T-helper 2 cell treated with Interferon-gamma antibody and Interleukin-4, amounts not matched to agents 100 ng/mL and 5 ng/mL, for 36 hours (primary cell): ENCODE data around the gene TSHZ2. TPM values are rescaled to one million over a fixed set of nuclear protein-coding genes. Genes with fewer than 3 reads are reported as not detected.

ENCODE experiments used
- intact Hi-C: fragments of 100-400 bp; cut with micrococcal nuclease; formaldehyde crosslinking; loops from one replicate; pipeline ENCODE4 v1.15.1; 2023
- total RNA-seq: library from RNA; stranded (reverse); gene quantifications from 2 replicates; pipeline ENCODE4 v1.2.3, GENCODE V29; 2022

The TSHZ2 gene
- total RNA-seq, 1 donor from 2014 or later, result 2.5 TPM

DNA sequence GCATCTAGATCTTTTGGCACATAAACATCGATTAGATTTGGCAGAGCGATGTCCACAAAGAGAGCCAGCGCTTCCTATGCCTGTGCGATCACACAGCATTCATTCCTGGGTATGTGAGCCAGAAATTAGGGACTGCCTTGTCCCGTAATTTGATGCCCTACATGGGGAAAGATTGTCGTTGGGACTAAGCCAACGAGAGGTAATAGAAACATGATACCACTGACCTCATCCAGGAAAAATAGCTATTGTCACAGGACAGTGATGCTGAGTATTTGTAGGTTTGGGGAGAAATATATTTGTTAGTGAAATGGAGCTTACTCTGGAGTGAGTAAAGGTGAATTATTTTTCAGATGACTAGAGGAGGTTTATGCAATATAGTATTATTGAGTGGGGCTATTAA is 154.0 kb downstream of the TSHZ2 start:
- intact Hi-C loops, result no loop called here

DNA sequence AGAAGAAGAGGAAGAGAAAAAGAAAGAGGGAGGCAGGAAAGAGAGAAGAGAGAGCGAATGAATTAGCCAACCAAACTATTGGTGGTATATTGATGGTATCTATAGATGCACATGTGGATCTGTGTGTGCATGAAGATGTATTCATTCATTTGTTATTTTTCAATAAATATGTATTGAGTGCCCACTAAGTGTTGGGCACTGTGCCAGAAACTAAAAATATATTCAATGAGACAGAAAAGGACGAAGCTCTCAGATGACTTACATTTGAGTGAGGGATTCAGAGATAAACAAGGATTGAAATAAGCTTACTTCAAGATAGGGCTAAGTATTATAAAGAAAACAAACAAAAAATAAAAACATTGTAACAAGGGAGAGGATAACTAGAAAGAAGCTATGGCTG is 154.9 kb downstream of the TSHZ2 start:
- intact Hi-C loops, result no loop called here

DNA sequence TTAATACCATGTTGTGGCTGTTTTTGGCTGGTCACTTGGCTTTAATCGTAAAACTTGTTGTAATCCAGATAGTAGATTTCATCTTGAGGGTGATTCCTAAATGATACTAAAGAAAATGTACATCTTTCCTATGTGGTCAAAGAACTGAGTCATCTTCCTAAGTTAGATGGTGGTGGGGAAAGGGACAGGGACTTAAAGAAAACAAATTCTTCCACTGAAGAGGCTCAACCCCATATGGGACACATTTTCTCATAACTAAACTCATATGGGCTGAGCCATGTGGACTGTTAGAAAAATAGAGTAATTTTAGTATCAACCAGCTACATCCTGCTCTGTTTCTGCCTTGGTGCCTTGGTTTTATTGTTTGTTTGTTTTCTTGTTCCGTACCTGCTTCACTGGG is 155.8 kb downstream of the TSHZ2 start:
- intact Hi-C loops, result no loop called here

DNA sequence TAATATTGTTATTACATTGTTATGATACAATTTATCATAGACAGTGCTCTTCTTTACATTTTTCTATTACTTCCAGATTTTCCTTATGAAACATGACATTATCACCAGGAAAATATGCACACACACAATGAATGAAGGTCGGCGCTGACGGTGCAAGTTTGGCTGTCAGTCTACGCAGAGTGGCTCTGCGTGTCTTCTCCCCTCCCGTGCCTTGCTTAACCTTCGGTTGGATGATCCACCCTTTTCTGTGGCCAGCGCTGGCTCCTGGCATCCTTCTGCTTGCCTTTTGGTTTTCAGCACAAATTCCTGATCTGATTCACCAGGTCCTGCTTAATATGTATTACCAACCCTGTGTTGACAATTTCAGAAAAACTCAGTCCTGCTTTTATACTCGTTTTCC is 157.4 kb downstream of the TSHZ2 start:
- intact Hi-C loops, result no loop called here

DNA sequence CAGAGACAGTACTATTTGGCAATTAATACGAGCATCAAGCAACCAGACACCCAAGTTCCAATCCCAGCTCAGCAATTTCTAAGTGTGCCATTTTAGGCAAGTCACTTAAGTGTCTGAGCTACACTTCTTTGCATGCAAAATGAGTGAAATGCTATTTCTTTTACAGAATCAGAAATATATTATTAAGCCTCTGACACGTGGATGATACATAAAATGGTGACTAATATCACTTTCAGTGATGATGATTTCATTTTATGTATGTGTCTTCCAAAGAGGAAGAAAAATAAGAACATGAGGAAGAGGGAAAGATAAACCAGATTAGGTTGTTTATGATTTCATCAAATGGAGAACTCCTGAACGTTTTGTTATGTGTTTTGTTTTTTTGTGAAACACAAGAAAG is 158.6 kb downstream of the TSHZ2 start:
- intact Hi-C loops, result no loop called here

DNA sequence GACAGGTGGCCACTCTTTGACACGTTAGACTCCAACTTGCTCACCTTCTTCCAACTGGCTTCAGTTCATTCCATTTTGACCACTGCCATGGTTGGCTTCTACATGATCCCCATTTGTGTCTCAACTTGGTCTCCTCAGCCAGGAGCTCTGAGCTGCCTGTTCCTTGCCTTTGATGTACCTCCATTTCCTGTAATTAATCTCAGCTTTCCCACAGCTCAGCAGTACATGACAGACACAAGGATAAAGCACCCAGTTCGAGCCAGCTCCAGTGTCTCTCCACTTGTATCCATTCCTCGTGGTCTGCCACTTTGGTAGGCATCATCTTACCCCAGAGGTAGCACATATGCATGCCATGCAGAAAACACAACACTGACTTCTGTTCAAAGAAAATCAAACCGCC is 161.0 kb downstream of the TSHZ2 start:
- intact Hi-C loops, result no loop called here

DNA sequence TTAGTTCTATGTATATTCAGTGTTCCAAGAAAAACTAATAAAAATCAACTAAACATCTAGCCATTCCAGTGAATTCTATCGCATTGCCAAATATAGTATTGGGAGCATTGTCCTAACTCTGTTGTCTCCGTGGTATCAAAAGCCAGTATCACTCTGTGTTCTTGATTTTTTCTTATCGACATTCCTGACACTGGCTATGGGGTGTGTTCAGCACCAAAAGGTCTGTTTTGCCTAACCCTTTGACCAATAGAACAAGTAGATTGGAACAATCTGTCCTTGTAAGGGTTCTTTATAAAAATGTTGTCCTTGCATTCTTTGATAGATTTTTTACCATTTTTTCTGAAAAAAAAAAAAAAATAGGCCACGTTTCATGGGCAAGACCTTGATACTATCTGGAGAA is 161.5 kb downstream of the TSHZ2 start:
- intact Hi-C loops, result no loop called here

DNA sequence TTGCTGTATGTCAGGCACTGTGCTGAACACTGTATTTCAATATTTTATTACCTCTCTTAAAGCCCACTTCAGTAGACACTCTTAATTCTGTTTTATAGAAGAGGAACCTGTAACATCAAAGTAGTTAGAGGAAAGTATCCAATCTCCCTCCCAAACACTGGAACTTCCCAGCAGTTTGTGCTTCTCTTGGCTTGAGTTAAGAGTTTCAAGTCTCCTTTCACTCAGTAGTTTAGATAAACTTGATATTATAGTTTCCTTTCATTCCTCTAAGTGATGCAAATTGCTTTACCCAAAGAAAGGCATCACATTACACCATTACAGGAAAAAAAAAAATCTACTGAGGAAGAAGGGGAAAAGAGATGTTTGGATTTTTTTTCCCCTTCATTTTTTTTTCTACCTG is 164.3 kb downstream of the TSHZ2 start:
- intact Hi-C loops, result no loop called here

DNA sequence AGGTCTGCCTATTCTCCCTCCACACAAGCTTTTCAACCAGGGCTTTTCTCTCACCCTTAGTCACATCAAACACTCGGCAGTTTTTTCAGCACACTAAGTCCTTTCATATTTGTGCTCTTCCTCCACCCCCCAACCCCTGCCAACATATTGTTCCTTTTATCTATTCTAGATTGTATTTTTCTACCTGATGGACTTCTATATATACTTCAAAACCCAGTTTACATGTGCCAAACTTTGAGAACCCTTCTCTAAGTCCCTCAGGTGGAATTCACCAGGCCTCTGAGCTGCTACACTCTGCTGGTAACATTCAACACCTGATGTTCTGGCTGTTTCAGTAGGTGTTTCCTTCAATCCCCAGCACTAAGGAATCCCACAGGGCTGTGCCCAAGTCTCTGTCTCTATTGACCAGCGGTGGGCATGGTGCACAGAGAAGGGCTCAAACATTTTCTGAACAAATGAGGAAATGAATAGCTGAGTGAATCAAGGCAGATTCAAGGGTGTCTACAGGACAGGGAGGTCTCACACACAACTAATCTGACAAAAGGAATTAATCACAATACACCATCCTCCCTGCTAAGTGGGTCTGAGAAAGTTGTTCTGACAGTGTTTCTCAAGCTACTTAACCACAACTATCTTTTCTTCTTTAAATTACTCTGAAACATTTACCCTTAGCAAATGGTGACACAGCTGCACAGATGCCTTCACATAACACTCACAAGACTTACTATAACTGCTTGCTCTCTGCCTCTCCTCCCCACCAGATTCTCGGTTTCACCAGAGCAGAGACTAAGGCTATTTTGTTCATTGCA is 166.5 kb downstream of the TSHZ2 start:
- intact Hi-C loops, result no loop called here

DNA sequence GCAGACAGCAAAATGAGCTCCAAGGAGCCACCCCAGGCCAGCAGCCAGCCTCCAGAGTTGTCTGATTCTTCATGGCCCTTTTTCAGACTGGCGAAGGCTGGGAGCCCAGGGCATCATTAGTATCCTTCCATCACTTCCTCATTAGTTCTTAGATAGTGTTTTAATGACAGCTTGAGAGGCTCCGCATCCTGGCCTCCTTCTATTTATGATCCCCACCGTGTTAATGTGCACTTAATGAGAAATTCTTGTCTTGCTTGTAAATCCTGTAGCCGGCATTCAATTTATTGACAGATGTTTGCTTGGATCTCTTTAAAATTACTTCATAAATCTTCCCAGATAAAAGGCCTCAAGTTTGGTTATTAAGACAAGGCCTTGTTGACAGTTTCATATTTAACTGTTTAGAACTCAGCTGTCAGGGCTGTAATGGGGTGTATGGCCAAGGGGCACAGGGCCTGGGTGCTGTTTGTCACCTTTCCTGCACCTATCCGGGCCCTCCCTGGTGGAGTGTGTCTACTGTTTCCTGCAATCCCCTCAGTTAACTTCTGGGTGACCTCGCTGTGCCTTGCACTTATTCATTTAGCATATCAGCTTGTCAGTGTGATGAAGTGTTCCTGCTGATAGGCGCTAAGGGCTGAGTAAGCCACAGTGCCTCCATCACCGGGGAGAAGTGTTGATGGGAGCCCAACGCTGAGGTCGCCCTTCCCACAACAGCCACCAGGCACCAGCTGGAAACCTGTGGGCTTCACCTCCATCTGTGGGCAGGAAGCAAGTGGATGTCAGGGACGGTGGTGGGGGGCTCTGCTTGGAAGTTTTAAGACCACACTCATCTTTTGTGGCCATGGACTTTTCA is 169.3 kb downstream of the TSHZ2 start:
- intact Hi-C loops, result no loop called here

DNA sequence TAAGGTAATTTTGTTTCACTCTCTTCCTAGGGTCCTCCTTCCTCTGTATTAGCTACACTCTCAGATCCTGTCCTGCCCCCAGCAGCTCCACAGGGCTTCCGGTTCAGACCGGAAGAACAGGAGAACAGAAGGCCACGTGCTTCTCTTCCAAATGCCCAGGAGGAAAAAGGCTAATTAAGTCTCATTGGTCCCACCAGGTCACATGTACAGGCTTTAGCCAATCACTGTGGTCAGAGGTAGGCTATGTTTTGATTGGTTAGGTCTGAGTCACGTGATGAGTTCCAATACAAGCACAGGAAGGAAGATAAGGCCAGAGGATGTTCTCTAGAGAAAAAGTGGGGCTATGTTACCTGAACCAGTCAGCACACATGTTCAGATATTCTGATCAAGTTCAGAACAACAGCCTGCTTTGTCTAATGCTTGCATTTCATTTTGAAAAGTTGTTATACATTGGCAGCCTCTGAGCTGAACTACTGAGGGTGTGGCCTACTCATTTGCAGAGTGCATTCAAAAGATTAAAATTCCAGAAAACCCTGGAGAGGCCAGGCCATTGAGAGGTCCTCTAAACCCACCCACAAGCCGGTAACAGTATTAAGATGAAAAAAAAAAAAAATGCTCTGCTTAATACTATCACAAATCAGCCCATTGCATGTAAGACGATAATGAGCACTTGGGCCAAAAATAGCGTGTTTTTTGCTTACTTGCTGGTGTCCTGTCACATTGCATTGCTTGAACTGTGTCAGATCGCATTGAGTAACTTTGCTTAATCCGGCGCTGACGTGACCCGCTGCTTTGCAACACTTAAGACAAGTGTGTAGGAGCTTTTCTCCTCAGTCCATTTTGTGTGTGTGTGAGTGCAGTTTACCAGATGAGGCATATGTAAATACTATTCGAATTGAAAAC is 170.3 kb downstream of the TSHZ2 start:
- intact Hi-C loops, result no loop called here

DNA sequence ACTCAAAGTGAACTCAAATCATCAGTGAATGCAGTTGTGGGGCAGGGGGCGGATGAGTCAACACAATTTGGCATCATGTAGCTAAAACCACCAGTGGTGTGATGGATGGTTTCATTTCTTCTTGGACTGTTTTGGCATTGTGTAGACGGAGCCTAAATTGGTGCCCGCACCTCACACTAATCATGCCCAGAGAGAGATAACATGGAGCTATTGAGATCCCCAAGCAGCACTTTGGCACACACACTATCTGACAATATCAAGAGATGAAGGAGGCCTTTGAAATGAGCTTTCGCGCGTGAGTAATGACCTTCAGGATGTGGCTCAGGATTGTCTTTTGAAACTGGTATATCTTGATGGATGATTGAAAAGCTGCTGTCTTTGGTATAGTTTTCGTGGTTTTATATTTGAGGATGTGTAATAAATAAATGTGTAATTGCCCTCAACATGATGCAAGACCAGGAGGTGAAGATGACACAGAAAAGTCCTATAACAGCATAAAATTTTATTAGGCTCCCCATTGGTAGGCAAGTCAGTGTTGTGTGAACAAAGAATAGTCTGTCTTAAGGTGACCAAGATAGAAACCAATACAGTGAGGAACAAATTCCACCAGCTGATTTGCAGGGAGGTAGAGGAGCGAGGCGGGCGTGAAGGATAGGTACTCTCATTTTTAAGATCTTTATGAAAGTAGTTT is 174.2 kb downstream of the TSHZ2 start:
- intact Hi-C loops, result no loop called here

DNA sequence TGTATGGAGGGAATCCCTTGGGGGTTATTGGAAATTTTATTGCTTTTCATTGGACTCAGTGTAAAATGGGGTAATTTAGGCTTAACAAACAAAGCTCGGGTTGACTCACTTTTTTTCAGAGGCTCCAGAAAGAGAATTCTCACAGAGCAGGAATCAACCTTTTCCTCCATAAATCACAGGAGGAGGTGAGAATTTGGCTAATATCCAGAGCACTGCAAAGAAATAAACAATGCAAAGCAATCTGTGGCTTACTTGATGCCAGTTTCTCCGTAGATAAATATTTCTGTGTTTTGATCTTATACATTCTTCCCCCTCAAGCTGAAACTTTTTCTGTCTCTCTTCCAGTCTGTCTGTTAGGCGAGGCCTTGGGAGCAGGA is 176.6 kb downstream of the TSHZ2 start:
- intact Hi-C loops, result no loop called here

DNA sequence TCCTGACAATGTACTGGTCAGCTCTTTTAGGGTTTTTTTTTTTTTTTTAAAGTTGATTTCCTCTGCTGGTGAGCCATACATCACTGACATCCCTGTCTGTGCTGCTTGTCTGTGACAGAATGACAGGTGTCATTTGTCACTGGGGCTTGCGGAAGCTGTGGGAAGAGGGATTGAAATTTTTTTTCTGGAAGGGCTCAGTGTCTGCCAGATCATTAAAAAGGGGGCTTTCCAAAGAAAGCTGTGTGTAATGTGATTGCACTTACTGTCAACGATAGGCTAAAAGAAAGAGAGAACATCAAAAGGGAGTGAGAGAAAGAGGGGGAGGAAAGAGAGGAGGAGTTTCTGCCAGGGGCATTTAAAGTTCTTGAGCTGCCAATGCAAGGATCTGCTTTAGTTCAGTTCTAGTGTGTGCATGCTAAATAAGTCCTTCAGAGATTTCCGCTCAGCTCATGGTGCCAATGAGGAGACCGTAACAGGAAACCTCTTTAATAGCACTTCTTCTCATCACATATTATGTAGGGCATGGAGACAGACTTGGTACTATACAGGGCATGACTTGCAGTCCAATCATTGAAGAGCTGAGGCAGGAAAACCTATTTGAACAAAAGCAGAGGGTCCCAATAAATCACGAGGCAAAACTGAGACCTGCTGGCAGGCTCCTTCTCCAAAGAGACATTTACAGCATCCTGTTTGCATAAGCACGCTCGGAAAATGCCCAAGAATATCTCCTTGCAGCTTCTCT is 177.2 kb downstream of the TSHZ2 start:
- intact Hi-C loops, result no loop called here

DNA sequence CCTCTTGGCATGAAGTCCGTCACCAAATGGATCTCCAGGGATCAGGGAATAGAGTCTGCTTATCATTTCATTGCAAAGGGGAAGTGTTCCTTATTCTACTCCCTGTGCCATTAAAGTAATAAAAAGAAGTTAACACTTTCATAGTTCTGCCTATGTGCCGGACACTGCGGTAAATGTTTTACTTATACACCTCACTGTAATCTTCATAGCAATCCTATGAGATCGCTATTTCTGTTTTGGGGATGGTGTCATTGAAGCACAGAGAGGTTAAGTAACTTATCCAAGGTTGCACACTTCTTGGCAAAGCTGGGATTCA is 177.7 kb downstream of the TSHZ2 start:
- intact Hi-C loops, result no loop called here

DNA sequence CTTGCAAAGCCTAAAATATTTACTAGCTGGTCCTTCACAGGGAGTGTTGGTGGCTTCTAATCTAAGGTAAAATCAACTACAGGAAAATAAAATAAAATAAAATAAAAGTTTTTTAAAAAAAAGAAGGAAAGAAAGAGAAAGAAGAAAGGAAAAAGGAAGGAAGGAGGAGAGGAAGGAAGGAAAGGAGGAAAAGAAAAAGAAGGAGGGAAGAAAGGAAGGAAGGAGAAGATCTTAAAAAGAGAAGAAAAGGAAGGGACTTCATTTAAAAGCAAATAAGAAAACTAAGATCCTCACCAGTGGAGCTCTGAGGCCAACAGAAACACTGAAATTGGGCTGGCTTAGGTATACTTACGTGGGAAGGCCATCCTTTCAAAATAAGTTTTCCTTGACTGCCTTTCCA is 178.4 kb downstream of the TSHZ2 start:
- intact Hi-C loops, result no loop called here

DNA sequence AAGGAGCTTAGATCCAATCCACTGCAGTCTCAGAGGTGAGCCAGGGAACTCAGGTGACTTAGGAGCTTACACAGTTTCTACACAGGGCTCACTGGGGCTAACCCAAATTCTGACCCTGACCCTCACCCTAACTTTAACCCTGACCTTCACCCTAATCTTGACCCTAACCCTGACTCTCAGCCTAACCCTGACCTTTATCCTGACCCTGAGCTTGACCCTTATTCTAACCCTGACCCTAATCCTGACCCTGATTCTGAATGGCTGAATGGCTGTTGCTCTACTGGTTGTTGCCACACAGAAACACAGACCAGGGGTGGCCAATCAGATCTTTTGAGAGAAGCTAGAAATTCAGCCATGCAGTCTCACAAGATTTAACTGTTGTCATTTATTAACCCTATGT is 180.1 kb downstream of the TSHZ2 start:
- intact Hi-C loops, result no loop called here

DNA sequence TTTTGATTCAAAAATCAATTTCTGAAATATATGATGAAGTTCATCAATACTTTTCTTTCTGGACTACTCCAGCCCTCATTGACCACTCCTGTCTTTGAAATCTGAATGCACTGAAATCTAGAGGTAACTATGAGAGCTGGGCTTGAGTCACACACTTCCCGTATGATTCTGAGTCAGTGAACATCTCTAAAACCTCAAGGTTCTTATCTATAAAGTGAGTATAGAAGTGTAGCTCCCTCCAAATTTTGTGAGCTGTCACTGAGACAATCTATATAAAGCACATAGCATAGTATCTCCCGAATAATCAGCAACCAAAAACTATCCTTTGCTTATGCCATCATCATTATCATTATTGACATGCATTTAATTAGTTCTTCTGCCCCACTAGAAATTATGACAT is 182.4 kb downstream of the TSHZ2 start:
- intact Hi-C loops, result no loop called here

DNA sequence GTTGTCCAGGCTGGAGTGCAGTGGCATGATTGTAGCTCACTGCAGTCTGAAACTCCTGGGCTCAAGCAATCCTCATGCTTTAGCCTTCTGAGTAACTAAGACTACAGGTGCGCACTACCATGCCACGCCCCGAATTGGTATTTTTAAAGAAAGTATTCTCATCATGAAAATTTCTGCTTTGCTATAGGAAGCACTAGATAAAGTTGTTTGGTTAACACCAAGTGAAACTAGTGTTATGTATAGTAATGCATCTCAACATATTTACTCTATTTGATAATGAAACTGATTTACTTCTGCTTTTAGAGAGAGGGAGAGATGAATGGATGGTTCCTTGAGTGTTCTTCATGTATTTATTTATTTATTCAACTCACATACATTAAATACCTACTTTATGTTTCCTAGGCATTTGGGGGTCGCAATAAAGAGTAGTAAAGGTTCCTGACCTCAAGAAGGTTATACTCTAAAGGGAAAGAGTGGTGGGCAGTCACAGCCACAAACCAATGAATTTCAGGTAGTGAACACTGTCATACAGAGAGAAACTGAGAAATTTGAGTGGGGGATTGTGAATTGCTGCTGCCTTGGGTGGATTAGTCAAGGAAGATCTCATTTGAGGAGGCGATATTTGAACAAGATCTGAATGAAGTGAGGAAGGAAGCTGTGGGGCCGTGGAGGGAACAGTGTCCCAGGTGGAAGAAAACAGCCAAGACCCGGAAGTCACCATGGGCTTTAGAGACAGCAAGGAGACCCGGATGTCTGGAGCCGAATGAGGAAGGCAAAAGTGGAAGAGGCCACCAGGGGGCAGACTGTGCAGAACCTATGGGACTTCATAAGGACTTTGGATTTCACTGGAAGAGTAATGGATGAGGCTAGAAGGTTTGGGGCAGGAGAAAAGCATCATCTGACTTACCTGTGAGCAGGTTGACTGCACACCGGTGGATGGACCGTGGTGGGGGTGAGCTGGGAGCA is 185.6 kb downstream of the TSHZ2 start:
- intact Hi-C loops, result loop anchor here (5.0 kb wide), 1 partner anchor 60 kb away; no protein-coding TSS in a partner anchor
